Fibroblast of villous mesenchyme (primary cell): ENCODE data around the gene USP32. TPM values are rescaled to one million over a fixed set of nuclear protein-coding genes. Genes with fewer than 3 reads are reported as not detected.

ENCODE experiments used
- DNase-seq: peaks from one replicate; pipeline ENCODE4 v3.0.0-alpha.2; 2010; ENCODE audit warnings: low read depth
- H3K4me3 ChIP-seq: 2 replicates; pipeline ENCODE4 v1.5.1; 2011; ENCODE audit warnings: low read depth, mild to moderate bottlenecking, low read length
- total RNA-seq: library from RNA; depleted of rRNA; stranded (reverse); fragments of >200 nt; gene quantifications from 2 replicates; pipeline ENCODE4 v1.2.3, GENCODE V29; 2012
- TF ChIP-seq, protein P1 (sequence below): IDR thresholded peaks from 2 replicates; pipeline ENCODE4 v1.5.1; 2012; ENCODE audit warnings: low read depth, mild to moderate bottlenecking, low read length; ENCODE audit not compliant: insufficient read depth

USP32 gene
- total RNA-seq, 1 donor = 95.4 TPM

DNA sequence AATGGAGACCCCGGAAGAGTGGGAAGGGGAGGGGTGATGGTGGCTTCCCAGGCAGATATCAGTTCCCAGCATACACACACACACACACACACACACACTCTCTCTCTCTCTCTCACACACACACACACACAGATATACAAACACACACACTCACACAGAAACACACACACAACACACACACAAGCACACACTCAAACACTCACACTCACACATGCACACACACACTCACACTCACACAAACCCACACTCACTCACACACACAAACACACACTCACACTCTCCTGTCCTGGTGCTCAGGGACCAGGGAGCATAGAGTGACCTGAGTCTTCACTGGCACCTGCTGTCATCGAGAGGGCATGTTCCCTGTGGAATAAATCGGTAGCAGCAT is 236.5 kb downstream of the USP32 start:
- DNase-seq = no peak
- H3K4me3 ChIP-seq = no peak overlapping the region
- TF ChIP-seq, protein P1, sequence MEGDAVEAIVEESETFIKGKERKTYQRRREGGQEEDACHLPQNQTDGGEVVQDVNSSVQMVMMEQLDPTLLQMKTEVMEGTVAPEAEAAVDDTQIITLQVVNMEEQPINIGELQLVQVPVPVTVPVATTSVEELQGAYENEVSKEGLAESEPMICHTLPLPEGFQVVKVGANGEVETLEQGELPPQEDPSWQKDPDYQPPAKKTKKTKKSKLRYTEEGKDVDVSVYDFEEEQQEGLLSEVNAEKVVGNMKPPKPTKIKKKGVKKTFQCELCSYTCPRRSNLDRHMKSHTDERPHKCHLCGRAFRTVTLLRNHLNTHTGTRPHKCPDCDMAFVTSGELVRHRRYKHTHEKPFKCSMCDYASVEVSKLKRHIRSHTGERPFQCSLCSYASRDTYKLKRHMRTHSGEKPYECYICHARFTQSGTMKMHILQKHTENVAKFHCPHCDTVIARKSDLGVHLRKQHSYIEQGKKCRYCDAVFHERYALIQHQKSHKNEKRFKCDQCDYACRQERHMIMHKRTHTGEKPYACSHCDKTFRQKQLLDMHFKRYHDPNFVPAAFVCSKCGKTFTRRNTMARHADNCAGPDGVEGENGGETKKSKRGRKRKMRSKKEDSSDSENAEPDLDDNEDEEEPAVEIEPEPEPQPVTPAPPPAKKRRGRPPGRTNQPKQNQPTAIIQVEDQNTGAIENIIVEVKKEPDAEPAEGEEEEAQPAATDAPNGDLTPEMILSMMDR = no peak

DNA sequence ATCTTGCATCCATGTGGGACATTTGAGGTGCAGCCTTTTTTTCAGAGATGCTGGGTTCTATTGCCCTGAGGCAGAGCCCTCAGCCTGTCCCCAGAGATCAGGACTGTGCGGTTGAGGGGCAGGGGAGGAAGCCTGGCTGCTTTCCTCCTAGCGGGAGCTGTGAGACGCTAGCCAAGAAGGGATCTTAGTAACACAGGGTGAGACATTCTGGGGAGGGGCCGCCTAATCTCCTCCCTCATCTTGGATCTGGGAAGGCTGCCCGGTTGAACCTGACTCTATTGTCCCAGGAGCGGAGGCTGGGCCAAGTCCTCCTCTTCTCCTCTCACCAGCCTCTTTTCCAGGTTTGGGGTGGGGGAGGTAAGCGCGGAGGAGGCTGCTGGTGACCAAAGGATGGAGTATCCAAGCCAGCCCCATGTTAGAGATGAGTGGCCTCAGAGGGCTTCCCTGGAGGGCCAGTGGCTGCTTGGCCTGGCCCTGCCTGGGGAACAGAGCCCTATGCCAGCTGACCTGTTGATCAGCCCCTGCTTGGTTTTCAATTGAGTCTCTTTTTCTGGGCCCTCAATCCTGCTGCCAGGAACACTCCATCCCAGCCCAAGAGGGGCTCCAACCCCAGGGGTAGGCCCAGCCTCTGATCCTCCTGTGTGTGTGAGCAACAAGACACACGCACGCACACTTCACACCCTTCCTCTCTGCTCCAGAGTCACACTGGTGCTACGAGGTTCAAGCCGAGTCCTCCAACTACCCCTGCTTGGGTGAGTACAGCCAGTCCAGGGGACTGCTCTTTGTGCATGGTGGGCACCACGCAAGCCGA is 237.1 kb downstream of the USP32 start:
- TF ChIP-seq, protein P1 = no peak
- DNase-seq = peak; percentile 31
- H3K4me3 ChIP-seq = no peak overlapping the region

DNA sequence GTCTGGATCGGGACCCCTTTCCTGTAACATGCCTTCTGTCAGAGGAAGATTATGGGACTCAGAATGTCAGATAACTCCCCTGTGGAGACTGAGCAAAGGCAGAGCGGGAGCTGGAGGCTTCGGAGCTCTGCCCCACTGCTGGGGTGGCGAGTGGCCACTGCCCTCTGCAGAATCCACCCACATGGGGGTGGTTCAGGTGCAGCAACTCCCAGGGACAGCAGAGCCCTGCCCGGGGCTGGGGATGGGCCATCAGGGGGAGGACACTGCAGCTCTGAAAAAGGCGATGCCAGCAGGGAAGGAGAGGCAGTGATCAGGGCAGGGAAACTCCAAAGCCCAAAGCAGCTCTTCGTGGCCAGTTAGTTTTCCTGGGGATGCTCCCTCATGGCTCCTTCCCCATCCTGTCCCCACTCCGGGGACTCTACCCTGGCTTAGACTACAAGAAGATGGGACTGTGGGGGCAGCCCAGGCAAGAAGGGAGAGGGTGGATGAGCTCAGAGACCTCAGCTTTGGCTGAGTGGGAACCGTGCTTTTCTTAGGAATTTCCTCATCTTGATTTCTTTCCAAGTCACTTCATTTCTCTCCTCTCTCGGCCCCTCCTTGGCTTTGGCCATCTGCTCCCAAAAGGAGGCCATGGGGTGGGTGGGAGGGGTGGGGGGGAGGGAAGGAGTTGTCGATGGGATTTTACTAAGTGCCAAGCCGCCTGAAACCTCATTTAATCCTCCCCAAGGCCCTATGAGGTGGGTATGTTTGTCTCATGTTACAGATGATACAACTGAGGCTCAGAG is 238.1 kb downstream of the USP32 start:
- TF ChIP-seq, protein P1 = no peak
- H3K4me3 ChIP-seq = no peak overlapping the region
- DNase-seq = no peak

DNA sequence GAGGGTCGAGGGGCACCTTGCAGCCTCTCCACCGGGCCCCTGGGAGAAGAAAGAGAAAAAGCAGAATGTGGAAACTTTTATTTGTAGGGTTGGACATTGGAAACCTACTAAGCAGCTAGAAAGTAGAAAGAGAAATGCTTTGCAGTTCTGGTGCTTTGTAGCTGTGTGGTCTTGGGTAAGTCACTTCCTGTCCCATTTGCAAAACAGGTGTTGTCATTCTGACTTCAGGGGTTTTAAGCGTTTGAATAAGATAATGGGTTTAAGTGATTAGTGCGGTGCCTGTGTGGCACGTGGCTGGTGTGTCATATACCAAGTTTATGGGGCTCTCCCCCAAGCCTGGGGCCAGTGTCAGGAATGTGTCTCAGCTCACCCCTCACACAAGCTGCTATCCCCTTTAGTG is 240.6 kb downstream of the USP32 start:
- TF ChIP-seq, protein P1 = no peak
- no peak for DNase-seq
- H3K4me3 ChIP-seq = no peak overlapping the region

DNA sequence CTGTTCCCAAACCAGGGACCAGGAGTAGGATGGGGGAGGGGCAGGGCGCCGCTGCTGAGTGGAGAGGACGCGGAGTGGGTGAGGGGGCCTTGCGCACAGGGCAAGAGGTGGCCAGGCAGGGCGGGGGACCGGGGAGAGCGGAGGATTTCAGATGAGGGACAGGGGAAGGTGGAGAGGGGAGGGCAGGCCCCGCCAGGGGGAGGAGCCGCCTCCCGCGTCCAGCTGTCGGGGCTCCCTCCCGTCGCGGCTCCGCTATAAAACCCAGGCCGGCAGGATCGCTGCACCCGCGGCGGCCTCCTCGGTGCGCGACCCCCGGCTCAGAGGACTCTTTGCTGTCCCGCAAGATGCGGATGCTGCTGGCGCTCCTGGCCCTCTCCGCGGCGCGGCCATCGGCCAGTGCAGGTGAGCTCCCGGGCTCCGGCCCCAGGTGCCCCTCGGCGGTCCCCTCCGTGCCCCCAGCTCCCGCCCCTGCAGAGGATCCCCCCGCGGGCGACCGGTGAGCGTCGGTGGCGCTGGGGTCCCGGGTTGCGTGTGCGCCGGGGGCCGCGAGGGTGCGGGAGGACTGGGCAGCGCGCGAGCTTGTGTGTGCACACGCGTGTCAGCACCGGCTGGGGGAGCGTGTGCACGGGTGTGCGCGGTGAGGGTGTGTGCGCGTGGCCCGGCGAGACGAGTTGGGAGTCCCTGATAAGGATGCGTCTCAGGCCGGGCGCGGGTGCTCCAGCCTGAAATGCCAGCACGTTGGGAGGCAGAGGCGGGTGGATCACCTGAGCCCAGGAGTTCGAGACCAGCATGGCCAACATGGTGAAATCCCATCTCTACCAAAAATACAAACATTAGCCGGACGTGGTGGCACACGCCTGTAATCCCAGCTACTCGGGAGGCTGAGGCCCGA is 242.0 kb downstream of the USP32 start, which contains the start of gene CA4:
Gene CA4 (plus strand): TSS at position 283 of the 892 bp plus-strand sequence. CDS start 62 bp downstream, at position 345.
- H3K4me3 ChIP-seq = no peak within 1 kb of the TSS
- no peak for DNase-seq
- TF ChIP-seq, protein P1 = no peak

DNA sequence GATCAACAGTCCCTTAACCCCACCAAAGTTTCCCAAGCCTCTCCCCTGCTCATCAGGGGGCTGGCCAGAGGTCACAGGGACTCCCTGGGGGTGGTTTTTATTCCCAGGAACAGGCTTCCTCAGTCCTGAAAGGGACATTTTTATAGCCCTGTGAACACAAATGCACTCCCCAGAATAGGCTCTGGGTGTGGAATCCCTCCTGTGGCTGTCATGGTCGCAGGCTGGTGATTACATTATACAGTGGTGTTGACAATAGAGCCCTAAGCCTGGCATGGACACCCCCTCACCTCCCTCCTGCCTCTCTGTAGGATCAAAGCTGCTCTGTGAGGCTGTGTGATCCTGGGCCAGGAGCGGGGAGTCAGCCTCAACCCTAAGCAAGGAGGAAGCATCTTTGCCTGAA is 243.6 kb downstream of the USP32 start:
- no peak for DNase-seq
- H3K4me3 ChIP-seq = no peak overlapping the region

More for the DNA sequence above, 243.6 kb downstream of the USP32 start:
- TF ChIP-seq, protein P1 = no peak
